Dermis microvascular lymphatic vessel endothelial cell (primary cell): ENCODE data around the gene GRPEL1. TPM values are rescaled to one million over a fixed set of nuclear protein-coding genes. Genes with fewer than 3 reads are reported as not detected.

Source experiments
- DNase-seq, 2 donors: peaks; one replicate each; pipeline versions ENCODE4 v3.0.0 to v3.0.0-alpha.2; 2010; ENCODE audit warnings: low read depth in 2 of 2
- total RNA-seq: library from RNA; depleted of rRNA; stranded (reverse); fragments of >200 nt; gene quantifications from 2 replicates; pipeline ENCODE4 v1.2.1, GENCODE V29; 2014

GRPEL1 gene
- total RNA-seq, 1 donor from 2014 or later: 18.7 TPM

GRCh38 chr4:7045553-7045952 lies 22.3 kb downstream of the GRPEL1 start:
- no peak for DNase-seq

GRCh38 chr4:7044137-7044930 lies 23.5 kb downstream of the GRPEL1 start:
- no peak for DNase-seq

GRCh38 chr4:7043284-7044136 lies 24.4 kb downstream of the GRPEL1 start, which contains the start of gene TADA2B:
Gene TADA2B, plus strand, starts transcription at chr4:7043372. Its CDS starts 208 bp downstream, at chr4:7043580.
- DNase-seq: peak; percentile 18 to 67

GRCh38 chr4:7042503-7043283 lies 25.2 kb downstream of the GRPEL1 start:
- peak; percentile 93 to 99 for DNase-seq

GRCh38 chr4:7041801-7042502 lies 25.9 kb downstream of the GRPEL1 start:
- DNase-seq: no peak

- DNase-seq: no peak
Observed at GRCh38 chr4:7041246-7041645, 26.6 kb downstream of the GRPEL1 start.

GRCh38 chr4:7040765-7041164 lies 27.1 kb downstream of the GRPEL1 start:
- no peak for DNase-seq

GRCh38 chr4:7037425-7037824 lies 30.4 kb downstream of the GRPEL1 start:
- DNase-seq: peak in 1 of 2 donors; percentile 13

- DNase-seq: no peak
Observed at GRCh38 chr4:7034262-7035081, 33.4 kb downstream of the GRPEL1 start.

GRCh38 chr4:7032596-7032995 lies 35.3 kb downstream of the GRPEL1 start:
- DNase-seq: no peak

GRCh38 chr4:7031558-7032449 lies 36.1 kb downstream of the GRPEL1 start:
- no peak for DNase-seq

GRCh38 chr4:7030856-7031255 lies 37.0 kb downstream of the GRPEL1 start:
- no peak for DNase-seq

GRCh38 chr4:7029921-7030320 lies 37.9 kb downstream of the GRPEL1 start:
- DNase-seq: no peak

GRCh38 chr4:7029212-7029611 lies 38.7 kb downstream of the GRPEL1 start:
- no peak for DNase-seq

- no peak for DNase-seq
Observed at GRCh38 chr4:7027913-7028312, 40.0 kb downstream of the GRPEL1 start.

GRCh38 chr4:7027284-7027683 lies 40.6 kb downstream of the GRPEL1 start:
- DNase-seq: no peak

GRCh38 chr4:7026107-7026506 lies 41.8 kb downstream of the GRPEL1 start:
- no peak for DNase-seq

- no peak for DNase-seq
Observed at GRCh38 chr4:7025040-7025602, 42.7 kb downstream of the GRPEL1 start.
